ENCODE results near the gene EPHA6.
"Not testable (repeated sequence)": the region's sequence is repeated elsewhere in the genome, so short reads cannot be mapped to it uniquely, and the experiment has no call there.

The EPHA6 gene

GRCh38 chr3:97257942-97258697 lies 443.7 kb downstream of the EPHA6 start:
- no peak for DNase-seq (ENCODE audit: extremely low spot score, insufficient read length, low read depth)
- FAIRE-seq, result no peak

- FAIRE-seq (no peak), DNase-seq (ENCODE audit: extremely low spot score, insufficient read length, low read depth) (no peak)
These were observed 444.9 kb downstream of the EPHA6 start for GRCh38 chr3:97259263-97259662.

GRCh38 chr3:97264180-97264579 lies 449.8 kb downstream of the EPHA6 start:
- FAIRE-seq (no peak), DNase-seq (ENCODE audit: extremely low spot score, insufficient read length, low read depth) (no peak)

GRCh38 chr3:97265237-97266005 lies 451.0 kb downstream of the EPHA6 start:
- FAIRE-seq, result no peak
- DNase-seq (ENCODE audit: extremely low spot score, insufficient read length, low read depth), result no peak

- DNase-seq (ENCODE audit: extremely low spot score, insufficient read length, low read depth) (no peak), FAIRE-seq (no peak)
These were observed 454.8 kb downstream of the EPHA6 start for GRCh38 chr3:97269202-97269601.

DNA sequence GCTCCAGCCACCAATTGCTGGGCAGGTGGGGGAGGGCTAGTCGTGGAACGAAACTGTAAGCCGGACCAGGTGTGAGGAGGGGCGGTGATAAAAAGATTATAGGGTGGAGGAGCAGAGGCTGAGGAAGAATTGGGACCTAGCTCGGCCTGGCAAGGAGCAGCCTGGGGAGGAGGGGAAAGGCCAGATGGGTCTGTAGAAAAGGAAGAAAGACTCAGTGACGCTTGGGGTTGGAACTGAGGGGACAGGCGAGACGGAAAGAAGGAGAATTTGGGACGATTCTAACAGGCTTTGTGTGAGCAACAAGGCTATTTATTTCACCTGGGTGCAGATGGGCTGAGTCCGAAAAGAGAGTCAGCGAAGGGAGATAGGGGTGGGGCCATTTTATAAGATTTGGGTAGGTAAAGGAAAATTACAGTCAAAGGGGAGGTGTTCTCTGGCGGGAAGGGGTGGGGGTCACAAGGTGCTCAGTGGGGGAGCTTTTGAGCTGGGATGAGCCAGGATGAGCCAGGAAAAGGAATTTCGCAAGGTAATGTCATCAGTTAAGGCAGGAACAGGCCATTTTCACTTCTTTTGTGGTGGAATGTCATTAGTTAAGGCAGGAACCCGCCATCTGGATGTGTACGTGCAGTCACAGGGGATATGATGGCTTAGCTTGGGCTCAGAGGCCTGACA lies 462.6 kb downstream of the EPHA6 start:
- not testable (repeated sequence) for FAIRE-seq; DNase-seq (ENCODE audit: extremely low spot score, insufficient read length, low read depth)

DNA sequence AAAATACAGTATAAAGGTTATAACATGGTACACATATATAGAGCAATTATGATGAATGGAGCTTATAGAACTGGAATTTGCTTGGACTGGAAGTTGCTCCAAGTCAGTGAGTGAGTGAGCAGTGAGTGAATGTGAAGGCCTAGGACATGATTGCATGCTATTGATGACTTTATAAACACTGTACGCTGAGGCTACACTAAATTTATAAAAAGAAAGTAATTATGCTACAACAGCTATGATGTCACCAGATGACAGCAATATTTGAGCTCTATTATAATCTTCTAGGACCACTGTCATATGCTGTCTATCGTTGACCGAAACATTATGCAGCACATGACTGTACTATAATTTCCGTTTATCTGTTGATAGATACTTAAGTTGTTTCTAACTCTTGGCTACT lies 463.3 kb downstream of the EPHA6 start:
- FAIRE-seq, result no peak

GRCh38 chr3:97278506-97278905 lies 464.1 kb downstream of the EPHA6 start:
- no peak for FAIRE-seq

More for the DNA sequence above, 463.3 kb downstream of the EPHA6 start:
- DNase-seq (ENCODE audit: extremely low spot score, insufficient read length, low read depth), result no peak

DNA sequence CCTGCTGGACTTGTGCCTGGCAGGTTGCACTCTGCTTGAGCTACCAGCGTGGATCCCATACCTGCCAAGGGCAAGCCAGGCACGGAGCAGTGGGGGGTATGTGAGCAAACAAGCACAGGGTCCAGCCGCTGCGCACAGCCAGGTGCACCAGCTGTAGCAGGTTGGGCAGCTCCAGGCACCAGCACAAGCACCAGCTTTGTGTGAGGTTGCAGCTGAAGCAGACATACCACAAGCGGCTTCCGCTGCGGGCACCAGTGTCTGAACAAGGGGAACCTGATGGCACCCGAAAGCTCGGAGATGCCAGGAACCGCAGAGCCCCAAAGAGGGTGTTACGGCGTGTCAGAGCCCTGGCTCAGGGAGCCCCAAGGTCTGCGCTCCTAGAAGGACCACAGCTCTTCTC lies 477.5 kb downstream of the EPHA6 start:
- FAIRE-seq, result no peak
- no peak for DNase-seq (ENCODE audit: extremely low spot score, insufficient read length, low read depth)

More at GRCh38 chr3:97278506-97278905, 464.1 kb downstream of the EPHA6 start:
- no peak for DNase-seq (ENCODE audit: extremely low spot score, insufficient read length, low read depth)

- DNase-seq (ENCODE audit: extremely low spot score, insufficient read length, low read depth), result no peak
These were observed 479.3 kb downstream of the EPHA6 start for GRCh38 chr3:97293596-97294131.

GRCh38 chr3:97297032-97297431 lies 482.6 kb downstream of the EPHA6 start:
- FAIRE-seq (no peak), DNase-seq (ENCODE audit: extremely low spot score, insufficient read length, low read depth) (no peak)

More at GRCh38 chr3:97293596-97294131, 479.3 kb downstream of the EPHA6 start:
- FAIRE-seq, result no peak

DNA sequence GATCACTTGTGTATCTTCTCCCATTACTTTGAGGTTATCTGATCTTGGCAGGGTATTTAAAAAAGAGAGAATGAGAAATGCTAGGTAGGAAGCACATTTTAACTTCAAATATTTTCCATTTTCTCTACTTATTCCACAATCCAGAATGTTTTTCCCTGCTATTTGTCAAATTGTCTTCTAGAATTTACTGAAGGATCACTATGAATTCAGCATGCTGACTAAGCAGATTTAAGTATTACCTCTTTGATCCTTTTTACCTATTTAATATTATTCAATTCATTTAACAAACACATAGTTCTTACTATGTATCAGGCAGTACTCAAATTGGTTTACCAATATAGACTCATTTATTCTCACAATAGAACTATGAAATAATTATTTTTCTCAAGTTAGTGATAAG lies 486.7 kb downstream of the EPHA6 start:
- FAIRE-seq, result no peak

GRCh38 chr3:97306226-97306625 lies 491.8 kb downstream of the EPHA6 start:
- FAIRE-seq, result no peak
- no peak for DNase-seq (ENCODE audit: extremely low spot score, insufficient read length, low read depth)

More for the DNA sequence above, 486.7 kb downstream of the EPHA6 start:
- DNase-seq (ENCODE audit: extremely low spot score, insufficient read length, low read depth), result no peak

DNA sequence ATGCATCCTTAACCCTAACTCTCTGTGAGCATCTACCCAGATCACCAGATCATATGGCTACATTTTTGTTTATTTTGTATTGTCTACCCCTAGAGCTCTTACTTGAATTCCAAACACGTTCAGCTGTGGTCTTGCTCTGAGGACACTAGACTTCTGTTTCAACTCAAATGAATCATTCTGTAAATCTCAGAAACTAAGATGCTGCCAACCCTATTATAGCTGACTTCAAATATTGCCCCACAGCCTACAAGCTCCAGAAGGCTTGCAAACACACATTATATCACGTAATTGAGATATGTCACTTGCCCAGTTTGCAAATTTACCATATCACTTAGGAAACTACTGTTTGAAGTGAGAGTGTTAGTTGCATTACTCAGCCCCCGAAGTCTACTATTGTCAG lies 524.0 kb downstream of the EPHA6 start:
- FAIRE-seq (no peak), DNase-seq (ENCODE audit: extremely low spot score, insufficient read length, low read depth) (no peak)

DNA sequence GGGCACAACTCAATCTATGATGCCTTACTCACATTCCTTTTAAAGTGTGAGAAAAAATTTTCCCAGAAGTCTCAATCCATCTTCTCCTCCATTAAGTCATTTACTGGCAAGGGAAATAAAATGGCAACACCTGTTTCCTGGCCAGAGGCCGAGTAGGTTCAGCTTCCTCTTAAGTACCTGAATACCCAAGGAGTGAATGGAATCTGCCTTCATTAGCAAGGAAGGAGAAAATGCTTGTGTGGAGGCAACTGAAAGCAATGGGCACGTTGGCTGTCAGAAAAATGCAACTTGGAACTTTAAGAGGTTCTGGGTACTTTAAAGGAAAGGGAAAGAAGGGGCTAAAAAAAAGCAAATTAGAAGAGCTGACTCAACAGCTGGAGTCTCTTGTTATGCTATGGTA lies 526.5 kb downstream of the EPHA6 start:
- DNase-seq (ENCODE audit: extremely low spot score, insufficient read length, low read depth) (no peak), FAIRE-seq (no peak)

DNA sequence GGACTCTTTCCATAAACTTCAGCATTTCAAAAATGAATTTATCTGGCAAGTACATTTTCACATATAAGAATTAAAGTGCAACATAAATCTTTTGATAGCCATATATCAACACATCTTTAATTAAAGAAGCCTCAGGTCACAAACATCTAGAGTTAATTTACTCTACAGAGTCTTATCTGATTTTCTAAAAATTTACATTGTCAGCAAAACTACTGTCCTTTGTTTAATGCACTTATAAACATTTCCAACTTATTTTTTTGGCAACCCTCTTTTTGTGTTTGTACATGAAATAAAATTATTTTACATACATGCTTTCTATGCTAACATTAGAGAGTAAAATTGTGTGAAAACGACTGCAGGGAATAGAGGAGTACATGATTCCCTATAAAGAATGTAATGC lies 533.4 kb downstream of the EPHA6 start:
- DNase-seq (ENCODE audit: extremely low spot score, insufficient read length, low read depth), result no peak
- no peak for FAIRE-seq

DNA sequence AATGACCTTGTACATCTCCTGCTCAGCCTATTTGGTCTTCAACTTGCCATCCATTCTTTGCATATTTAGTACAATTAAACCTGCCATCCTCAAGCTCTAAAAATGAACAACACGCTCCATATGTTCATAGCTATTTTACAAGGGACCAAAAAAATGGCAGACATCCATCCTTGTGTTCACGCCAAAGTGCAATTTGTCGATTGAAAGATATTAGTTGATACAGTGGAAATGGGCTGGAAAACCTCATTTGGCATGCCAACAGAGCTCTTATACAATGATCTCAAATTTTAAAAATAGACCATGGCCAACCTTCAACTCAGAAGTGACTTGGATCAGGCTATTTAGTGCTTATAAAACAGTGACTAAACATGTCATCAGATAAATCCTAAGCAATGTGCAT lies 536.6 kb downstream of the EPHA6 start:
- FAIRE-seq (no peak), DNase-seq (ENCODE audit: extremely low spot score, insufficient read length, low read depth) (no peak)

GRCh38 chr3:97353176-97353575 lies 538.8 kb downstream of the EPHA6 start:
- FAIRE-seq (no peak), DNase-seq (ENCODE audit: extremely low spot score, insufficient read length, low read depth) (no peak)

- FAIRE-seq (no peak), DNase-seq (ENCODE audit: extremely low spot score, insufficient read length, low read depth) (no peak)
These were observed 545.6 kb downstream of the EPHA6 start for GRCh38 chr3:97359977-97360376.

- DNase-seq (ENCODE audit: extremely low spot score, insufficient read length, low read depth) (no peak), FAIRE-seq (no peak)
These were observed 546.4 kb downstream of the EPHA6 start for GRCh38 chr3:97360804-97361203.

DNA sequence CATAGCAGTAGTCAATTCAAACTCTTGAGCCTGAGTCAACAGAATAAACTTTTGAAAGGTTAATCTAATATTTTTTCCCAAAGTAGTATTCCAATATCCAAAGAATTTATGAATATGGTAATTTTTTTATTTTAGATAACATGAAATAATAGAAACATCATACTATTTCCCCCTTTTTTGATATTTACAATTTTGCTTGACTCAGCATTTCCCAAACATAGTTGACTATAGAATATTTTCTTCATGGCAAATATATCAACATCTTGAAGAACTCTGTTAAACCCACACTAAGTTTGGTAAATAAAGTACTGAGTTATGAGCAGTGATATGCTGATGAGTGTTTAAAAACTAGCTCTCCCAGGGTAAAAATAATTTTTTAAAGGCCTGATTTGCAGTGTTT lies 570.2 kb downstream of the EPHA6 start:
- no peak for DNase-seq (ENCODE audit: extremely low spot score, insufficient read length, low read depth)
- no peak for FAIRE-seq
